Glutamatergic neuron (in vitro differentiated cells): ENCODE measurements around the gene DPY30. TPM values are rescaled to one million over a fixed set of nuclear protein-coding genes. Genes with fewer than 3 reads are reported as not detected.

ENCODE experiments used
- DNase-seq: peaks from one replicate; pipeline ENCODE4 v3.0.0; 2022
- H3K27ac Mint-ChIP-seq: one replicate; pipeline ENCODE4 v1.8.0; 2020; ENCODE audit warnings: mild to moderate bottlenecking, mixed read lengths, inconsistent platforms; ENCODE audit not compliant: unreplicated experiment
- H3K27me3 Mint-ChIP-seq: one replicate; pipeline ENCODE4 v1.8.0; 2020; ENCODE audit warnings: mild to moderate bottlenecking, moderate library complexity, mixed read lengths, inconsistent platforms; ENCODE audit not compliant: unreplicated experiment
- H3K36me3 Mint-ChIP-seq: one replicate; pipeline ENCODE4 v1.8.0; 2020; ENCODE audit warnings: mild to moderate bottlenecking, mixed read lengths, inconsistent platforms; ENCODE audit not compliant: unreplicated experiment
- H3K4me1 Mint-ChIP-seq: one replicate; pipeline ENCODE4 v1.8.0; 2020; ENCODE audit warnings: mild to moderate bottlenecking, low read depth, mixed read lengths, inconsistent platforms; ENCODE audit not compliant: unreplicated experiment
- H3K4me3 Mint-ChIP-seq: one replicate; pipeline ENCODE4 v1.8.0; 2020; ENCODE audit warnings: mild to moderate bottlenecking, mixed read lengths, inconsistent platforms; ENCODE audit not compliant: unreplicated experiment
- H3K9me3 Mint-ChIP-seq: one replicate; pipeline ENCODE4 v1.8.0; 2020; ENCODE audit warnings: mild to moderate bottlenecking, moderate library complexity, mixed read lengths, inconsistent platforms; ENCODE audit not compliant: unreplicated experiment
- total RNA-seq: library from RNA; stranded (reverse); fragmentation: NEBNext Ultra II Directional; extraction: Animal tissue kit (Norgen Biotek cat#: 25700); gene quantifications from one replicate; pipeline ENCODE4 v1.2.1, GENCODE V29; 2021; ENCODE audit not compliant: unreplicated experiment
- TF ChIP-seq, protein P1 (sequence below): fragments of 200-600 bp; sonication (generic); IDR thresholded peaks from one replicate; pipeline ENCODE4 v1.5.0; 2021; ENCODE audit not compliant: partially characterized antibody, unreplicated experiment

The DPY30 gene
- total RNA-seq, 1 donor from 2014 or later, result 67.5 TPM

DNA sequence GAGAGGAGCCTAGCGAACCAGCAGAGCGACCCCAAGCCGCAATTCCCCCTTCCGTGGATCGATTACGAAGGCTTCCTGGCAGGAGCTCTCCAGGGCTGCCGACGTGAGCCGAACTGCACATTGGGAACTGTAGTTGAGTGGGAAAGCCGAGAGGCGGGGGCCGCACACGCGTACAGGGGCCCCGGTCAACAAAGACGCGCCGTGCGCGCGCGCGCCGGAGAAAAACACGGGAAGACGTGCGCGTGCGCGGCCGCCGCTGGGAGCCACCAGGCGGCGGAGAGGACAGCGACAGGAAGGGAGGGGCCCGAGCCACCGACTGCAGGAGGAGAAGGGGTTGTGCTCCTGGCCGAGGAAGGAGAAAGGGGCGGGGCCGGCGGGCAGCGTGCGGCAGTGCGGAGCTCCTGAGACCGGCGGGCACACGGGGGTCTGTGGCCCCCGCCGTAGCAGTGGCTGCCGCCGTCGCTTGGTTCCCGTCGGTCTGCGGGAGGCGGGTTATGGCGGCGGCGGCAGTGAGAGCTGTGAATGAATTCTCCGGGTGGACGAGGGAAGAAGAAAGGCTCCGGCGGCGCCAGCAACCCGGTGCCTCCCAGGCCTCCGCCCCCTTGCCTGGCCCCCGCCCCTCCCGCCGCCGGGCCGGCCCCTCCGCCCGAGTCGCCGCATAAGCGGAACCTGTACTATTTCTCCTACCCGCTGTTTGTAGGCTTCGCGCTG, 23.9 kb upstream of the DPY30 start, which contains the start of gene SPAST:
Gene SPAST (plus strand): TSS at position 247 of the 711 bp plus-strand sequence. CDS start 276 bp downstream, at position 523.
- peaks cover 6% of the 10 kb centered on the region for H3K4me1 Mint-ChIP-seq
- H3K9me3 Mint-ChIP-seq, result peaks cover 12% of the 10 kb centered on the region
- peak; percentile 99 for DNase-seq
- TF ChIP-seq, protein P1, sequence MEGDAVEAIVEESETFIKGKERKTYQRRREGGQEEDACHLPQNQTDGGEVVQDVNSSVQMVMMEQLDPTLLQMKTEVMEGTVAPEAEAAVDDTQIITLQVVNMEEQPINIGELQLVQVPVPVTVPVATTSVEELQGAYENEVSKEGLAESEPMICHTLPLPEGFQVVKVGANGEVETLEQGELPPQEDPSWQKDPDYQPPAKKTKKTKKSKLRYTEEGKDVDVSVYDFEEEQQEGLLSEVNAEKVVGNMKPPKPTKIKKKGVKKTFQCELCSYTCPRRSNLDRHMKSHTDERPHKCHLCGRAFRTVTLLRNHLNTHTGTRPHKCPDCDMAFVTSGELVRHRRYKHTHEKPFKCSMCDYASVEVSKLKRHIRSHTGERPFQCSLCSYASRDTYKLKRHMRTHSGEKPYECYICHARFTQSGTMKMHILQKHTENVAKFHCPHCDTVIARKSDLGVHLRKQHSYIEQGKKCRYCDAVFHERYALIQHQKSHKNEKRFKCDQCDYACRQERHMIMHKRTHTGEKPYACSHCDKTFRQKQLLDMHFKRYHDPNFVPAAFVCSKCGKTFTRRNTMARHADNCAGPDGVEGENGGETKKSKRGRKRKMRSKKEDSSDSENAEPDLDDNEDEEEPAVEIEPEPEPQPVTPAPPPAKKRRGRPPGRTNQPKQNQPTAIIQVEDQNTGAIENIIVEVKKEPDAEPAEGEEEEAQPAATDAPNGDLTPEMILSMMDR, result peak; percentile 68
- H3K27ac Mint-ChIP-seq, result peak within 1 kb of the TSS; percentile 94
- H3K4me3 Mint-ChIP-seq, result peak within 1 kb of the TSS; percentile 88
- H3K36me3 Mint-ChIP-seq, result no peaks in the 10 kb centered on the region
- peaks cover 2% of the 10 kb centered on the region for H3K27me3 Mint-ChIP-seq

DNA sequence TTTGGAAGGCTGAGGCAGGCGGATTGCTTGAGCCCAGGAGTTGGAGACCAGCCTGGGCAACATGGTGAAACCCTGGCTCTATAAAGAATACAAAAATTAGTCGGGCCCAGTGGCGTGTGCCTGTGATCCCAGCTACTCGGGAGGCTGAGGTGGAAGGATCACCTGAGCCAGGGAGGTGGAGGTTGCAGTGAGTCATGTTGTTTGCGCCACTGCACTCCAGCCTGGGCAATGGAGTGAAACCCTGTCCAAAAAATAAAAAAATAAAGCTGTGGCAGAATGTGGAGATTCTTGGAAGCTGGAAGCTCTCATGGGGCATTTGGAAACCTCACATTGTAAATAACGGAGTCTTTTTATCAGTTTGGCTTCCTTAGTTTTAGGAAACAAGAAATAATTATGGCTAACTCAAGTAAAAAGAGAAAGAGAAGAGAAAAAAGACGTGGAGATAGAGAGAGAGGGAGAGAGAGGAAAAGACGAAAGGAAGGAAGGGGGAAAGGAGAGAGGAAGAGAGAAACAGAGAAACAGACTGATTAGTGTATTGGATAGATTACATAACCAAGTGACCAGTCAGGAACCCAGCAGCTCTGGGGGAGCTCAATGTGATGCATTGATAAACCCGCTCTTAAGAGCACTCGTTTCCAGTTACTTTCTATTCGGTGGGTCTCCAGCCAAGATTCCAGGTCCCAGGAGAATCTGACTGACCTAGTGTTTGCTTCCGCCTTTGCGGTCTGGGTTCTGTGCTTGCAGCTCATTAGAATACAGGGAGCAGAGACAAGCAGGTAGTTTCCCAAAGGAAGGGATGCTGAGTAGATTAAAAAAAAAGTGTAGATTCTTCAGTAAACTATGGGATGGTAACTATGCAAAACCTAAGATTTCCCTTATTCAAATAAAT, 22.6 kb upstream of the DPY30 start:
- Mint-ChIP-seq H3K9me3 (peaks cover 12% of the 10 kb centered on the region), H3K4me1 (peaks cover 6% of the 10 kb centered on the region), H3K27me3 (peaks cover 2% of the 10 kb centered on the region), H3K27ac (peak overlapping the region; percentile 94), H3K36me3 (no peaks in the 10 kb centered on the region), H3K4me3 (peak overlapping the region; percentile 87)
- DNase-seq, result peak; percentile 23
- TF ChIP-seq, protein P1, result no peak

DNA sequence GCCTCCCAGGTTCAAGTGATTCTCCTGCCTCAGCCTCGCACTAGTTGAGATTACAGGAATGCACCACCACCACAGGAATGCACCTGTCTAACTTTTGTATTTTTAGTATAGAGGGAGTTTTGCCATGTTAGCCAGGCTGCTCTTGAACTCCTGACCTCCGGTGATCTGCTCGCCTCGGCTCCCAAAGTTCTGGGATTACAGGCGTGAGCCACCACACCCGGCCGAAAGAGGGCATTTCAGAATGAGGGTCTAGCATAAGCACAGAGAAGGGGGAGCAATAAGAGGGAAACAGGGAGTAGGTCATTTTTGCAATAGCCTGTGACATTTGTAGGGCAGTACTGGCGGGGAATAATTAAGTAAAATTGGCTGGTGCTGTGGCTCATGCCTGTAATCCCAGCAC, 21.8 kb upstream of the DPY30 start:
- H3K9me3 Mint-ChIP-seq, result peaks cover 12% of the 10 kb centered on the region
- TF ChIP-seq, protein P1, result no peak
- H3K36me3 Mint-ChIP-seq, result no peaks in the 10 kb centered on the region
- H3K27ac Mint-ChIP-seq, result peak overlapping the region; percentile 43
- no peak overlapping the region for H3K4me3 Mint-ChIP-seq
- H3K27me3 Mint-ChIP-seq, result peaks cover 2% of the 10 kb centered on the region
- no peak for DNase-seq
- peaks cover 6% of the 10 kb centered on the region for H3K4me1 Mint-ChIP-seq

DNA sequence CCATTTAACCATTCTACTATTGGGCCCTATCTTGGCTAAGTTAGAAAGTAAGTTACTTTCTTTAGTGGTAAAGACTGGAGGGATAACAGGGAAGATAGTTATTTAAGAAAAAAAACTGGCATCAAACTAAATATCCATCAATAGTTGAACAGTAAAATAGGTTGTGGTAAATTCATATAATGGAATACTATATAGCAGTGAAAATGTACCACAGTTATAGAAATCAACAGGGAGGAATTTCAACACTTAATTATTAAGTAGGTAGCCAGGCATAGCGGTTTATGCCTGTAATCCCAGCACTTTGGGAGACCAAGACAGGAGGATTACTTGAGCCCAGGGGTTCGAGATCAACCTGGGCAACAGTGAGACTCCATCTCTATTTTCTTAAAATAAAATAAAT, 20.7 kb upstream of the DPY30 start:
- H3K36me3 Mint-ChIP-seq, result no peaks in the 10 kb centered on the region
- DNase-seq, result no peak
- no peak overlapping the region for H3K4me3 Mint-ChIP-seq
- peaks cover 12% of the 10 kb centered on the region for H3K9me3 Mint-ChIP-seq
- H3K27me3 Mint-ChIP-seq, result peaks cover 2% of the 10 kb centered on the region
- TF ChIP-seq, protein P1, result no peak
- peaks cover 2% of the 10 kb centered on the region for H3K4me1 Mint-ChIP-seq
- no peak overlapping the region for H3K27ac Mint-ChIP-seq
